ENCODE measurements around the gene WDR17. TPM values are rescaled to one million over a fixed set of nuclear protein-coding genes. Genes with fewer than 3 reads are reported as not detected.

Gene WDR17
- total RNA-seq, 1 donor from 2014 or later, result 3.2 TPM

- DNase-seq, result no peak
- intact Hi-C loops (cut with DNase I), result no loop called here
- Histone ChIP-seq H3K9me3 (no peaks in the 10 kb centered on the region), H3K4me1 (no peaks in the 10 kb centered on the region), H3K27me3 (no peaks in the 10 kb centered on the region), H3K27ac (no peak overlapping the region), H3K36me3 (no peaks in the 10 kb centered on the region), H3K4me3 (no peak overlapping the region)
- ATAC-seq, result no peak
- TF ChIP-seq, protein P1, sequence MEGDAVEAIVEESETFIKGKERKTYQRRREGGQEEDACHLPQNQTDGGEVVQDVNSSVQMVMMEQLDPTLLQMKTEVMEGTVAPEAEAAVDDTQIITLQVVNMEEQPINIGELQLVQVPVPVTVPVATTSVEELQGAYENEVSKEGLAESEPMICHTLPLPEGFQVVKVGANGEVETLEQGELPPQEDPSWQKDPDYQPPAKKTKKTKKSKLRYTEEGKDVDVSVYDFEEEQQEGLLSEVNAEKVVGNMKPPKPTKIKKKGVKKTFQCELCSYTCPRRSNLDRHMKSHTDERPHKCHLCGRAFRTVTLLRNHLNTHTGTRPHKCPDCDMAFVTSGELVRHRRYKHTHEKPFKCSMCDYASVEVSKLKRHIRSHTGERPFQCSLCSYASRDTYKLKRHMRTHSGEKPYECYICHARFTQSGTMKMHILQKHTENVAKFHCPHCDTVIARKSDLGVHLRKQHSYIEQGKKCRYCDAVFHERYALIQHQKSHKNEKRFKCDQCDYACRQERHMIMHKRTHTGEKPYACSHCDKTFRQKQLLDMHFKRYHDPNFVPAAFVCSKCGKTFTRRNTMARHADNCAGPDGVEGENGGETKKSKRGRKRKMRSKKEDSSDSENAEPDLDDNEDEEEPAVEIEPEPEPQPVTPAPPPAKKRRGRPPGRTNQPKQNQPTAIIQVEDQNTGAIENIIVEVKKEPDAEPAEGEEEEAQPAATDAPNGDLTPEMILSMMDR (IDR thresholded peaks at IDR 0.05), result peak; percentile 50
These were observed 10.7 kb upstream of the WDR17 start for GRCh38 chr4:176054942-176055341.

- DNase-seq, result no peak
- no peak overlapping the region for H3K27ac ChIP-seq
- H3K4me3 ChIP-seq, result no peak overlapping the region
- ATAC-seq, result no peak
- no peaks in the 10 kb centered on the region for H3K36me3 ChIP-seq
- peaks cover 5% of the 10 kb centered on the region for H3K4me1 ChIP-seq
- intact Hi-C loops (cut with DNase I), result no loop called here
- no peaks in the 10 kb centered on the region for H3K9me3 ChIP-seq
- H3K27me3 ChIP-seq, result no peaks in the 10 kb centered on the region
- TF ChIP-seq, protein P1 (IDR thresholded peaks at IDR 0.05), result no peak
These were observed 1.9 kb upstream of the WDR17 start for GRCh38 chr4:176063718-176064117.

GRCh38 chr4:176064539-176064938 lies 1.1 kb upstream of the WDR17 start:
- H3K4me1 ChIP-seq, result peaks cover 5% of the 10 kb centered on the region
- DNase-seq (no peak), ATAC-seq (no peak)
- no peak overlapping the region for H3K27ac ChIP-seq
- intact Hi-C loops (cut with DNase I), result no loop called here
- no peaks in the 10 kb centered on the region for H3K36me3 ChIP-seq
- H3K9me3 ChIP-seq, result no peaks in the 10 kb centered on the region
- no peak overlapping the region for H3K4me3 ChIP-seq
- TF ChIP-seq, protein P1 (IDR thresholded peaks at IDR 0.05), result no peak
- no peaks in the 10 kb centered on the region for H3K27me3 ChIP-seq

GRCh38 chr4:176066757-176067156 lies 1.1 kb downstream of the WDR17 start:
- H3K9me3 ChIP-seq, result no peaks in the 10 kb centered on the region
- ATAC-seq, result no peak
- TF ChIP-seq, protein P1 (IDR thresholded peaks at IDR 0.05), result no peak
- DNase-seq, result no peak
- no peaks in the 10 kb centered on the region for H3K36me3 ChIP-seq
- peaks cover 5% of the 10 kb centered on the region for H3K4me1 ChIP-seq
- no peaks in the 10 kb centered on the region for H3K27me3 ChIP-seq
- intact Hi-C loops (cut with DNase I), result no loop called here
- no peak overlapping the region for H3K27ac ChIP-seq
- no peak overlapping the region for H3K4me3 ChIP-seq

- TF ChIP-seq, protein P1 (IDR thresholded peaks at IDR 0.05), result no peak
- Histone ChIP-seq H3K9me3 (no peaks in the 10 kb centered on the region), H3K4me3 (no peak overlapping the region), H3K36me3 (no peaks in the 10 kb centered on the region), H3K27ac (no peak overlapping the region), H3K4me1 (no peaks in the 10 kb centered on the region), H3K27me3 (no peaks in the 10 kb centered on the region)
- DNase-seq (no peak), ATAC-seq (no peak)
- intact Hi-C loops (cut with DNase I), result no loop called here
These were observed 11.9 kb downstream of the WDR17 start for GRCh38 chr4:176077561-176077960.

DNA sequence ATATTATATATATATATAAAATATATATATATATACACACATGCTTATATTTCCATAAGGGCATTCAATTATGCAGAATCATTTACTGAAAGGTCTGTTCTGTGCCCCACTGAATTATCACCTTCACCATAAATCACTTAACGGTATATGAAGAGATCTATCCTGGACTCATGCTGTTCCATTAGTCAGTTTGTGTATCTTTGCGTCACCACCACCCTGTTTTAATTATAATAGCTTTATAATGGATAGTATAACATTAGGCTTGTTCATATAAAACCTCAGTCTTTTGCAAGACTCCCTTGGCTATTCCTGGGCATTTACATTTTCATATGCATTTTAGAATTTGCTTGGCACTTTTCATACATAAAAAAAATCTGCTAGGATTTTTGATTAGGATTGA lies 19.1 kb downstream of the WDR17 start:
- no peak overlapping the region for H3K4me3 ChIP-seq
- no peaks in the 10 kb centered on the region for H3K4me1 ChIP-seq
- no peaks in the 10 kb centered on the region for H3K36me3 ChIP-seq
- H3K27ac ChIP-seq, result no peak overlapping the region
- intact Hi-C loops (cut with DNase I), result no loop called here
- no peaks in the 10 kb centered on the region for H3K27me3 ChIP-seq
- DNase-seq, result no peak
- H3K9me3 ChIP-seq, result no peaks in the 10 kb centered on the region
- no peak for ATAC-seq
- TF ChIP-seq, protein P1 (IDR thresholded peaks at IDR 0.05), result no peak
